Hepatocyte (in vitro differentiated cells): ENCODE results near the gene NPBWR2. TPM values are rescaled to one million over a fixed set of nuclear protein-coding genes. Genes with fewer than 3 reads are reported as not detected.
"Not testable (repeated sequence)": the region's sequence is repeated elsewhere in the genome, so short reads cannot be mapped to it uniquely, and the experiment has no call there.

Experiments used
- DNase-seq: peaks from one replicate; pipeline ENCODE4 v3.0.0-alpha.2; 2016; ENCODE audit warnings: low spot score
- H2AFZ ChIP-seq: fragments of 200-600 bp; sonication (generic); 2 replicates; pipeline ENCODE4 v1.6.0; 2016; ENCODE audit warnings: antibody characterized with exemption, mild to moderate bottlenecking
- H3K27ac ChIP-seq: fragments of 200-600 bp; sonication (generic); 2 replicates; pipeline ENCODE4 v1.5.1; 2016; ENCODE audit warnings: mild to moderate bottlenecking
- H3K27me3 ChIP-seq: fragments of 200-600 bp; sonication (generic); 2 replicates; pipeline ENCODE4 v1.6.1; 2016
- H3K36me3 ChIP-seq: fragments of 200-600 bp; sonication (generic); replicated peaks from 2 replicates; pipeline ENCODE4 v1.5.1; 2016; ENCODE audit warnings: low read depth; ENCODE audit not compliant: insufficient read depth
- H3K4me1 ChIP-seq: fragments of 200-600 bp; sonication (generic); 2 replicates; pipeline ENCODE4 v1.5.1; 2016; ENCODE audit warnings: mild to moderate bottlenecking, moderate library complexity; ENCODE audit not compliant: insufficient read depth
- H3K4me2 ChIP-seq: fragments of 200-600 bp; sonication (generic); 2 replicates; pipeline ENCODE4 v1.6.0; 2016
- H3K4me3 ChIP-seq: fragments of 200-600 bp; sonication (generic); 2 replicates; pipeline ENCODE4 v1.5.1; 2016; ENCODE audit warnings: mild to moderate bottlenecking
- H3K79me2 ChIP-seq: fragments of 200-600 bp; sonication (generic); 2 replicates; pipeline ENCODE4 v1.6.0; 2017; ENCODE audit warnings: mild to moderate bottlenecking
- H3K9me2 ChIP-seq: fragments of 200-600 bp; sonication (generic); replicated peaks from 2 replicates; pipeline ENCODE4 v1.6.0; 2017; ENCODE audit warnings: mild to moderate bottlenecking; ENCODE audit not compliant: insufficient read depth
- H3K9me3 ChIP-seq: fragments of 200-600 bp; sonication (generic); 2 replicates; pipeline ENCODE4 v1.5.1; 2016; ENCODE audit warnings: low read depth, mild to moderate bottlenecking
- H4K20me1 ChIP-seq: fragments of 200-600 bp; sonication (generic); 2 replicates; pipeline ENCODE4 v1.6.0; 2016; ENCODE audit warnings: mild to moderate bottlenecking; ENCODE audit not compliant: insufficient read depth, poor library complexity, severe bottlenecking
- CTCF ChIP-seq: fragments of 200-600 bp; sonication (generic); IDR thresholded peaks from 2 replicates; pipeline ENCODE4 v1.5.1; 2016; ENCODE audit warnings: antibody characterized with exemption, mild to moderate bottlenecking; ENCODE audit not compliant: poor library complexity
- EZH2 ChIP-seq: fragments of 200-600 bp; sonication (generic); IDR thresholded peaks from 2 replicates; pipeline ENCODE4 v1.6.1; 2016; ENCODE audit warnings: antibody characterized with exemption, mild to moderate bottlenecking, borderline replicate concordance
- EZH2phosphoT487 ChIP-seq: fragments of 200-600 bp; sonication (generic); IDR thresholded peaks from one replicate; pipeline ENCODE4 v1.6.1; 2018; ENCODE audit warnings: antibody characterized with exemption, mild to moderate bottlenecking, low read depth, moderate library complexity; ENCODE audit not compliant: unreplicated experiment, severe bottlenecking
- WGBS: methylation state at CpG from one replicate; pipeline ENCODE4 v1.1.6; 2016; ENCODE audit warnings: low lambda C conversion rate; ENCODE audit errors: missing lambda C conversion rate; 5-methylcytosine and 5-hydroxymethylcytosine counted together
- polyA plus RNA-seq: library from polyadenylated mRNA; unstranded; fragments of >200 nt; fragmentation: Nextera tagmentation; extraction: Ambion mirVana; gene quantifications from 2 replicates; pipeline ENCODE4 v1.2.1, GENCODE V29; 2016
- total RNA-seq: library from RNA; depleted of rRNA; stranded (reverse); fragments of >200 nt; gene quantifications from 2 replicates; pipeline ENCODE4 v1.2.3, GENCODE V29; 2014

Gene NPBWR2
- total and polyA plus RNA-seq, 2 experiments from 2014 or later = not detected

- Histone ChIP-seq H3K4me1 (peaks cover 4% of the 10 kb centered on the region), H3K79me2 (no peaks in the 10 kb centered on the region), H2AFZ (peak overlapping the region; percentile 60), H3K9me3 (no peaks in the 10 kb centered on the region), H4K20me1 (no peaks in the 10 kb centered on the region), H3K27ac (no peak overlapping the region), H3K27me3 (peaks cover 17% of the 10 kb centered on the region), H3K36me3 (no peaks in the 10 kb centered on the region), H3K4me2 (peak overlapping the region; percentile 72), H3K4me3 (no peak overlapping the region), H3K9me2 (no peaks in the 10 kb centered on the region)
- whole genome bisulfite sequencing = 90% methylated on average over 11 of the region's 14 CpGs
- no peak for DNase-seq
- TF ChIP-seq EZH2phosphoT487 = no peak
- no peak for TF ChIP-seq CTCF
- TF ChIP-seq EZH2 = no peak
These were observed 12.4 kb upstream of the NPBWR2 start for GRCh38 chr20:64119681-64120341.

DNA sequence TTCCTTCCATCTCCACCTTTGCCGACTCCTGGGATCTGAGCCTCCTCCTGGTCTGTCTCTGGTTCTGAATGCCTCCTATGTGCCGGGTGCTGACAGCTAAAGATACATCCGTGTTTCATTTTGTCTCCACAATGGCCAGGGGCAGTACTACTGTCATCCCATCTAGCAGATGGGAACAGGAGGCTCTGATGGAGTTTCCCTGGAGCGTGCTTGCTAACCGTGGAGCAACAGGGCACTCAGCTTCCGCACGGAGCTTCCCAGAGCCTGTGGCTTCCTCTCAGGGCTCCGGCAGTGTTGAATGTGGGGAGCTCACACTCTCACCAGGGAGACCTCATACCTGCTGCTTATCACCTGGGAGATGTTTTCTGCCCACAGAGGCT is 11.9 kb upstream of the NPBWR2 start:
- no peak overlapping the region for H3K27ac ChIP-seq
- no peaks in the 10 kb centered on the region for H3K79me2 ChIP-seq
- no peaks in the 10 kb centered on the region for H3K9me2 ChIP-seq
- TF ChIP-seq CTCF (no peak), EZH2 (no peak), EZH2phosphoT487 (no peak)
- peaks cover 4% of the 10 kb centered on the region for H3K4me1 ChIP-seq
- no peaks in the 10 kb centered on the region for H3K36me3 ChIP-seq
- no peaks in the 10 kb centered on the region for H3K9me3 ChIP-seq
- DNase-seq = no peak
- H3K4me3 ChIP-seq = no peak overlapping the region
- WGBS = 81% methylated on average over 8 of the region's 8 CpGs
- H2AFZ ChIP-seq = no peak overlapping the region
- peaks cover 17% of the 10 kb centered on the region for H3K27me3 ChIP-seq
- no peaks in the 10 kb centered on the region for H4K20me1 ChIP-seq
- H3K4me2 ChIP-seq = no peak overlapping the region

DNA sequence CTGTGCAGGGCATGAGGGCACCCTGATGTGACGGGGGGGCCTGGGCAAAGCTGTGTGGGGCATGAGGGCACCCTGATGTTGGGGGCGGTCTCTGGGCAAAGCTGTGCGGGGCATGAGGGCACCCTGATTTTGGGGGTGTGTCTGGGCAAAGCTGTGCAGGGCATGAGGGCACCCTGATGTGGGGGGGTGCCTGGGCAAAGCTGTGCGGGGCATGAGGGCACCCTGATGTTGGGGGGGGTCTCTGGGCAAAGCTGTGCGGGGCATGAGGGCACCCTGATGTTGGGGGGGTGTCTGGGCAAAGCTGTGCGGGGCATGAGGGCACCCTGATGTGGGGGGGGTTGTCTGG is 10.0 kb upstream of the NPBWR2 start:
- H3K4me3 ChIP-seq, H3K27ac ChIP-seq, H3K36me3 ChIP-seq, H3K4me2 ChIP-seq, H3K4me1 ChIP-seq, H3K27me3 ChIP-seq, DNase-seq, H4K20me1 ChIP-seq, H2AFZ ChIP-seq, H3K9me2 ChIP-seq, H3K79me2 ChIP-seq, H3K9me3 ChIP-seq: not testable (repeated sequence)
- WGBS = no CpG with 5 or more reads among the region's 6 CpGs

GRCh38 chr20:64116541-64117431 is 9.4 kb upstream of the NPBWR2 start:
- DNase-seq = no peak

More at GRCh38 chr20:64116541-64117431, 9.4 kb upstream of the NPBWR2 start:
- Histone ChIP-seq H3K9me2 (no peaks in the 10 kb centered on the region), H2AFZ (no peak overlapping the region), H3K27ac (no peak overlapping the region), H3K79me2 (no peaks in the 10 kb centered on the region), H3K9me3 (no peaks in the 10 kb centered on the region), H4K20me1 (no peaks in the 10 kb centered on the region), H3K4me3 (no peak overlapping the region), H3K4me2 (no peak overlapping the region), H3K36me3 (no peaks in the 10 kb centered on the region), H3K4me1 (peaks cover 4% of the 10 kb centered on the region), H3K27me3 (peaks cover 5% of the 10 kb centered on the region)
- TF ChIP-seq EZH2 (no peak), EZH2phosphoT487 (no peak), CTCF (no peak)
- WGBS = 89% methylated on average over 16 of the region's 17 CpGs
